ENCODE measurements around the gene KCNJ3.
"Not testable (repeated sequence)": the region's sequence is repeated elsewhere in the genome, so short reads cannot be mapped to it uniquely, and the experiment has no call there.

Gene KCNJ3

DNA sequence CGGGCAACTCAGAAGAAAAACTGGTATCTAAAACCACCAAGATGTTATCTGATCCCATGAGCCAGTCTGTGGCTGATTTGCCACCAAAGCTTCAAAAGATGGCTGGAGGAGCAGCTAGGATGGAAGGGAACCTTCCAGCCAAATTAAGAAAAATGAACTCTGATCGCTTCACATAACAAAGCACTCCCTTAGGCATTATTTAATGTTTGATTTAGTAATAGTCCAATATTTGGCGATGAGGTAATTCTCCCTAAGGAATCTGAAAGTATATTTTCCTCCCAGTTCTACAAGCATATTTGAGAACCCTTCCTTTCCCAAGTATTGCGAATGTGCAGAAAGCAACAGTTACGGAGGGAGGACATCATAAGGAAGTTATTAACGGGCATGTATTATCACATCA, 156.6 kb downstream of the KCNJ3 start:
- DNase-seq: no peak

DNA sequence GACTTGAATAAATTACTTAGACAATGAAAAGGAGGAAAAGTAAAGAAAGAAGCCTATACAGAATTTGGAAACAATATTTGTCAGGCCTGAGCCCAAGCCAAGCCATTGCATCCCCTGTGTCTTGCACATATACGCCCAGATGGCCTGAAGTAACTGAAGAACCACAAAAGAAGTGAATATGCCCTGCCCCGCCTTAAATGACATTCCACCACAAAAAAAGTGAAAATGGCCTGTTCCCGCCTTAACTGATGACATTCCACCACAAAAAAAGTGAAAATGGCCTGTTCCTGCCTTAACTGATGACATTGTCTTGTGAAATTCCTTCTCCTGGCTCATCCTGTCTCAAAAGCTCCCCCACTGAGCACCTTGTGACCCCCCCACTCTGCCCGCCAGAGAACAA, 168.7 kb downstream of the KCNJ3 start:
- DNase-seq: not testable (repeated sequence)

GRCh38 chr2:154875999-154876398, 177.5 kb downstream of the KCNJ3 start:
- no peak for DNase-seq

GRCh38 chr2:154882725-154883124, 184.2 kb downstream of the KCNJ3 start:
- DNase-seq: no peak

- no peak for DNase-seq
Measured at GRCh38 chr2:154886316-154886715, 187.8 kb downstream of the KCNJ3 start.

GRCh38 chr2:154898269-154898668, 199.8 kb downstream of the KCNJ3 start:
- no peak for DNase-seq

DNA sequence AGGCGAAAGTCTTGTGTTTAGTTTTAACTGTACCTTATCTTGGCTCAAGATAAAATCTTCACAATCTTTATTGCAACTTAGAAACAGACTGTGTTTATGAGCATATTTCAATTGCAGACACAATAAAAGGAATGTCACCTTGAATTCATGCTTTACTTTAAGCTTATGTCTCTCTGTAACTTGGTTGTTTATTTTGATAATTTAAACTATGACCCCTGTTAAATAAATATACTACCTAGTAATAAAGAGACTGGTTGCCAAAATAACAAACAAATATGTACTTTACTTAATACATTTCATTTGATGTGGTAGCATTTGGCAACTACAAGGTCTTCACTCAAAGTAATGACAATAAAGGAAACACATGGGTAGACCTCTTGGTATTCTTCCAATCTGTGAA, 202.6 kb downstream of the KCNJ3 start:
- no peak for DNase-seq

All from CD4-positive, alpha-beta T cell treated with Interleukin-6 for 4 hours (primary cell).